H1 (cell line): ENCODE measurements around the gene DTNB. TPM values are rescaled to one million over a fixed set of nuclear protein-coding genes. Genes with fewer than 3 reads are reported as not detected.

Source experiments
- CTCF ChIA-PET: fragments of 300-600 bp; sonication (Branson Sonifier 250); formaldehyde crosslinking; loops from one replicate; lab custom pipeline; 2021; ENCODE audit not compliant: partially characterized antibody; lab: Charles Lee
- POLR2A ChIA-PET: fragments of 300-600 bp; sonication (Branson Sonifier 250); formaldehyde crosslinking; loops from one replicate; lab custom pipeline; 2021; ENCODE audit warnings: inconsistent platforms; ENCODE audit not compliant: partially characterized antibody; lab: Charles Lee
- DNase-seq, 2 experiments: peaks; one replicate each; pipeline versions ENCODE4 v3.0.0 to v3.0.0-alpha.2; 2010 to 2022; ENCODE audit warnings: low spot score in 2 of 2, low read depth in 1 of 2, mixed read lengths in 1 of 2
- FAIRE-seq: peaks from 2 replicates; lab custom pipeline; 2011; peaks lifted over from hg19 to GRCh38; lab: Jason Lieb, UNC
- H2AFZ ChIP-seq: 2 replicates; pipeline ENCODE4 v1.8.1; 2012; ENCODE audit warnings: low read length, inconsistent platforms
- H2AK5ac ChIP-seq: 2 replicates; pipeline ENCODE4 v1.6.1; 2013; ENCODE audit warnings: low read depth, low read length
- H2BK120ac ChIP-seq: replicated peaks from 2 replicates; pipeline ENCODE3; 2013; ENCODE audit warnings: low read depth, low read length, inconsistent platforms
- H2BK12ac ChIP-seq: 2 replicates; pipeline ENCODE4 v1.6.1; 2013; ENCODE audit warnings: low read depth, low read length
- H2BK15ac ChIP-seq: 2 replicates; pipeline ENCODE4 v1.6.1; 2013; ENCODE audit warnings: low read length
- H2BK20ac ChIP-seq: 2 replicates; pipeline ENCODE4 v1.6.1; 2013; ENCODE audit warnings: low read length
- H2BK5ac ChIP-seq: 2 replicates; pipeline ENCODE4 v1.6.1; 2013; ENCODE audit warnings: low read depth, low read length
- H3K14ac ChIP-seq: 2 replicates; pipeline ENCODE4 v1.6.1; 2013; ENCODE audit warnings: inconsistent platforms; ENCODE audit not compliant: insufficient read length
- H3K18ac ChIP-seq: 2 replicates; pipeline ENCODE4 v1.6.1; 2013; ENCODE audit warnings: low read length; ENCODE audit errors: extremely low read depth
- H3K23ac ChIP-seq: 2 replicates; pipeline ENCODE4 v1.6.1; 2013; ENCODE audit warnings: inconsistent platforms; ENCODE audit not compliant: insufficient read length
- H3K23me2 ChIP-seq: 2 replicates; pipeline ENCODE4 v1.6.1; 2013; ENCODE audit warnings: low read depth, low read length
- H3K27ac ChIP-seq: 2 replicates; pipeline ENCODE4 v1.6.1; 2011; ENCODE audit warnings: low read depth, low read length, inconsistent platforms
- H3K27me3 ChIP-seq, 4 experiments: replicated peaks in 1 of 4; 1 replicate in 1 of 4; 2 replicates in 3 of 4; pipeline versions ENCODE4 v1.6.1 to v1.8.1; 2011 to 2013; ENCODE audit warnings: low read length in 3 of 4, mild to moderate bottlenecking in 3 of 4, inconsistent platforms in 2 of 4, mixed read lengths in 2 of 4, moderate library complexity in 1 of 4; ENCODE audit not compliant: control insufficient read depth in 3 of 4, insufficient read depth in 3 of 4; ENCODE audit errors: extremely low read depth in 1 of 4
- H3K36me3 ChIP-seq, 4 experiments: 2 replicates each; pipeline versions ENCODE4 v1.6.1 to v1.8.1; 2011 to 2013; ENCODE audit warnings: mild to moderate bottlenecking in 4 of 4, low read length in 3 of 4, moderate library complexity in 2 of 4, control low read depth in 1 of 4, inconsistent platforms in 1 of 4; ENCODE audit not compliant: insufficient read depth in 4 of 4, control insufficient read depth in 2 of 4
- H3K4ac ChIP-seq: replicated peaks from 2 replicates; pipeline ENCODE3; 2013; ENCODE audit warnings: low read length, low read depth, mixed read lengths, inconsistent platforms; ENCODE audit not compliant: insufficient read length
- H3K4me1 ChIP-seq, 4 experiments: replicated peaks in 1 of 4; 1 replicate in 1 of 4; 2 replicates in 3 of 4; pipeline versions ENCODE4 v1.6.1 to v1.8.1; 2011 to 2013; ENCODE audit warnings: low read length in 3 of 4, inconsistent platforms in 2 of 4, mixed read lengths in 1 of 4; ENCODE audit not compliant: insufficient read depth in 4 of 4, control insufficient read depth in 3 of 4
- H3K4me2 ChIP-seq, 2 experiments: 2 replicates each; pipeline versions ENCODE4 v1.6.1 to v1.8.1; 2011 to 2013; ENCODE audit warnings: low read depth in 2 of 2, low read length in 2 of 2, control low read depth in 1 of 2, inconsistent platforms in 1 of 2, mild to moderate bottlenecking in 1 of 2; ENCODE audit not compliant: insufficient read depth in 1 of 2
- H3K4me3 ChIP-seq, 4 experiments: fragments of 200-600, 300-600 bp in 1 of 4; sonication (generic), shearing (Covaris generic), sonication (Bioruptor Twin) in 1 of 4; 2 replicates each; pipeline versions ENCODE4 v1.5.1 to v1.8.1; 2011 to 2016; ENCODE audit warnings: low read length in 4 of 4, low read depth in 3 of 4, control low read depth in 2 of 4, inconsistent platforms in 2 of 4, mild to moderate bottlenecking in 2 of 4, mixed read lengths in 1 of 4, moderate library complexity in 1 of 4; ENCODE audit not compliant: insufficient read depth in 2 of 4; ENCODE audit errors: extremely low read depth in 1 of 4
- H3K56ac ChIP-seq: replicated peaks from 2 replicates; pipeline ENCODE3; 2013; ENCODE audit warnings: low read depth, mild to moderate bottlenecking, mixed read lengths, low read length, inconsistent platforms; ENCODE audit not compliant: insufficient read length
- H3K79me1 ChIP-seq: 2 replicates; pipeline ENCODE4 v1.6.1; 2013; ENCODE audit warnings: low read depth, low read length, control low read depth
- H3K79me2 ChIP-seq, 2 experiments: 2 replicates each; pipeline versions ENCODE4 v1.6.1 to v1.8.1; 2012 to 2013; ENCODE audit warnings: low read length in 2 of 2, mild to moderate bottlenecking in 2 of 2, inconsistent platforms in 1 of 2; ENCODE audit not compliant: insufficient read depth in 2 of 2, control insufficient read depth in 1 of 2
- H3K9ac ChIP-seq, 4 experiments: replicated peaks in 1 of 4; 1 replicate in 1 of 4; 2 replicates in 3 of 4; pipeline versions ENCODE4 v1.6.1 to v1.8.1; 2011 to 2013; ENCODE audit warnings: low read depth in 3 of 4, low read length in 3 of 4, control low read depth in 2 of 4, mild to moderate bottlenecking in 2 of 4, moderate library complexity in 2 of 4, inconsistent platforms in 1 of 4; ENCODE audit errors: extremely low read depth in 1 of 4
- H3K9me3 ChIP-seq, 2 experiments: 2 replicates each; pipeline versions ENCODE4 v1.6.1 to v1.8.1; 2012 to 2013; ENCODE audit warnings: mild to moderate bottlenecking in 2 of 2, moderate library complexity in 2 of 2, control low read depth in 1 of 2, inconsistent platforms in 1 of 2, low read depth in 1 of 2, low read length in 1 of 2, mixed read lengths in 1 of 2; ENCODE audit not compliant: insufficient read depth in 2 of 2
- H4K20me1 ChIP-seq, 2 experiments: replicated peaks in 1 of 2; 2 replicates each; pipeline versions ENCODE3 to v1.8.1; 2011 to 2013; ENCODE audit warnings: inconsistent platforms in 2 of 2, low read length in 2 of 2, mild to moderate bottlenecking in 1 of 2; ENCODE audit not compliant: insufficient read depth in 2 of 2, control insufficient read depth in 1 of 2
- H4K5ac ChIP-seq: 2 replicates; pipeline ENCODE4 v1.6.1; 2013; ENCODE audit warnings: low read length, low read depth, mixed read lengths, inconsistent platforms; ENCODE audit not compliant: insufficient read length
- H4K8ac ChIP-seq: 2 replicates; pipeline ENCODE4 v1.8.0; 2013; ENCODE audit warnings: mild to moderate bottlenecking, moderate library complexity, low read length, inconsistent platforms; ENCODE audit not compliant: insufficient read depth; ENCODE audit errors: extremely low read depth
- H4K91ac ChIP-seq: replicated peaks from 2 replicates; pipeline ENCODE3; 2013; ENCODE audit warnings: low read length, mixed read lengths, inconsistent platforms; ENCODE audit not compliant: insufficient read length
- KDM5A ChIP-seq: fragments of 200-600 bp; IDR thresholded peaks from 2 replicates; pipeline ENCODE4 v1.7.1; 2012; ENCODE audit warnings: mild to moderate bottlenecking, low read length, inconsistent platforms, mixed read lengths
- WGBS, 2 experiments: shearing (Covaris generic) in 1 of 2; methylation state at CpG; one replicate each; pipeline versions ENCODE4 v1.1.6 to v1.1.7; 2013 to 2015; ENCODE audit warnings: low lambda C conversion rate in 2 of 2, mixed read lengths in 2 of 2, inconsistent platforms in 1 of 2, low coverage in 1 of 2, missing lambda C conversion rate in 1 of 2; ENCODE audit not compliant: insufficient replicate concordance in 2 of 2, insufficient coverage in 1 of 2, insufficient read length in 1 of 2; ENCODE audit errors: extremely low coverage in 1 of 2, missing lambda C conversion rate in 1 of 2; 5-methylcytosine and 5-hydroxymethylcytosine counted together
- polyA plus RNA-seq, 7 experiments: library from polyadenylated mRNA; depleted of rRNA in 3 of 7; stranded (reverse) in 5 of 7; unstranded in 2 of 7; fragments of >200 nt in 5 of 7; fragments of 200-250 nt in 2 of 7; gene quantifications; 1 replicate in 5 of 7; 2 replicates in 1 of 7; 4 replicates in 1 of 7; pipeline versions ENCODE4 v1.2.1 to v1.2.3, GENCODE V29; 2011 to 2013; ENCODE audit warnings: missing spikeins in 2 of 7, mixed read lengths in 2 of 7
- total RNA-seq: library from RNA; stranded (reverse); fragmentation: NEBNext Ultra II Directional; extraction: Animal tissue kit (Norgen Biotek cat#: 25700); gene quantifications from 2 replicates; pipeline ENCODE4 v1.2.1, GENCODE V29; 2021

Gene DTNB
- total and polyA plus RNA-seq, 2 of the 8 experiments (the other 6 are each of a cell fraction or from before 2014, with no cell fraction given), result 39.6 to 49.5 TPM

DNA sequence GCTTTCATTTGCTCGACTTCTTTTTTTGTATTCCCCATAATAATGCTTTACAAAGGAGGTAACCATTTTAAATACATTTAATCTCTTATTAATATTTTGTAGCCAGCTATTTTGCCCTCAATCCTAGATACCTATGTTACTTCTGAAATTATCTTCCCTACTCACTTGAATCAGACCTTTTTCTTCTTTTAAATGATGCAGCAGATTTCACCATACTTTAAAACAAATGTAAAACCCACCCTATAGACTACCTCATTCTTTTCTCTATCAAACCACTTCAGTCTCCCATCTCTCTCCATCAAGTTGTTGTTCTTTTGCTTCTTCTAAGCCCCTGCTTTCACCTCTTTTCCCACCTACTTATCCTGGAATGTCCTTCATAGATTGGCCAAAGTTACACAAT is 180.2 kb downstream of the DTNB start:
- H4K8ac ChIP-seq, result no peak overlapping the region
- TF ChIP-seq KDM5A, result no peak
- TF ChIP-seq, all 59 proteins: peak for 0
- no peaks in the 10 kb centered on the region for H3K36me3 ChIP-seq
- no peak overlapping the region for H3K56ac ChIP-seq
- WGBS, 2 experiments, result 83% methylated on average over 1 of the region's 1 CpG; no CpG with 5 or more reads in 1 of the 2 experiments
- ChIA-PET CTCF (interaction anchor here (0.7 to 1.5 kb wide), 2 partner anchors 13 to 39 kb away, joined by 3 to 4 read pairs; no protein-coding TSS in a partner anchor), POLR2A (interaction anchor here (1.1 kb wide), 1 partner anchor 36 kb away, joined by 3 read pairs; no protein-coding TSS in a partner anchor)
- 0 out of 7 replicates have a peak, but pooled peaks cover 0 to 5% (median 1%) of the 10 kb centered on the region in 4 experiments for H3K4me1 ChIP-seq
- H3K23me2 ChIP-seq, result no peaks in the 10 kb centered on the region; the same call in 1 of the 2 replicates
- H3K14ac ChIP-seq, result no peak overlapping the region
- H3K9ac ChIP-seq, result no peak overlapping the region
- H2BK12ac ChIP-seq, result no peak overlapping the region
- H3K4ac ChIP-seq, result no peak overlapping the region
- H4K20me1 ChIP-seq, result no peaks in the 10 kb centered on the region
- H2AFZ ChIP-seq, result no peak overlapping the region
- no peak overlapping the region for H3K4me2 ChIP-seq
- H3K27ac ChIP-seq, result no peak overlapping the region
- no peak overlapping the region for H3K23ac ChIP-seq
- no peaks in the 10 kb centered on the region for H3K79me1 ChIP-seq
- H3K27me3 ChIP-seq, result no peaks in the 10 kb centered on the region
- H4K91ac ChIP-seq, result no peak overlapping the region
- DNase-seq, result no peak
- H3K9me3 ChIP-seq, result no peaks in the 10 kb centered on the region
- no peak overlapping the region for H2BK5ac ChIP-seq
- no peak overlapping the region for H4K5ac ChIP-seq
- no peak overlapping the region for H3K4me3 ChIP-seq
- no peak overlapping the region for H2AK5ac ChIP-seq
- no peak overlapping the region for H2BK20ac ChIP-seq
- H2BK15ac ChIP-seq, result no peak overlapping the region
- H3K18ac ChIP-seq, result no peak overlapping the region
- FAIRE-seq, result no peak
- no peak overlapping the region for H2BK120ac ChIP-seq
- H3K79me2 ChIP-seq, result no peaks in the 10 kb centered on the region
